Measurements from ENCODE around the gene RBM8A.

The RBM8A gene

GRCh38 chr1:145918144-145918991, 8.9 kb downstream of the RBM8A start, which contains the start of gene PEX11B:
Gene PEX11B (minus strand): TSS chr1:145918717. CDS start chr1:145918688, 29 bp downstream.
- no peak for TF ChIP-seq CTCF (IDR thresholded peaks at IDR 0.05; ENCODE audit: insufficient read depth, low read depth, low read length, missing control alignments)
- peak; percentile 92 for DNase-seq (ENCODE audit: low read depth)
- peak within 1 kb of the TSS; percentile 95 for H3K4me3 ChIP-seq (ENCODE audit: low read length)

GRCh38 chr1:145917595-145917994, 9.7 kb downstream of the RBM8A start:
- no peak for TF ChIP-seq CTCF (IDR thresholded peaks at IDR 0.05; ENCODE audit: insufficient read depth, low read depth, low read length, missing control alignments)
- no peak for DNase-seq (ENCODE audit: low read depth)

GRCh38 chr1:145916745-145917144, 10.5 kb downstream of the RBM8A start:
- H3K4me3 ChIP-seq (ENCODE audit: low read length): no peak overlapping the region
- no peak for DNase-seq (ENCODE audit: low read depth)
- TF ChIP-seq CTCF (IDR thresholded peaks at IDR 0.05; ENCODE audit: insufficient read depth, low read depth, low read length, missing control alignments): no peak

More at GRCh38 chr1:145917595-145917994, 9.7 kb downstream of the RBM8A start:
- H3K4me3 ChIP-seq (ENCODE audit: low read length): peak overlapping the region; percentile 95

- no peak overlapping the region for H3K4me3 ChIP-seq (ENCODE audit: low read length)
- DNase-seq (ENCODE audit: low read depth): no peak
- TF ChIP-seq CTCF (IDR thresholded peaks at IDR 0.05; ENCODE audit: insufficient read depth, low read depth, low read length, missing control alignments): no peak
These were observed 15.1 kb downstream of the RBM8A start for GRCh38 chr1:145912128-145912641.

GRCh38 chr1:145908653-145909052, 18.6 kb downstream of the RBM8A start:
- no peak overlapping the region for H3K4me3 ChIP-seq (ENCODE audit: low read length)
- DNase-seq (ENCODE audit: low read depth): no peak
- TF ChIP-seq CTCF (IDR thresholded peaks at IDR 0.05; ENCODE audit: insufficient read depth, low read depth, low read length, missing control alignments): no peak

- no peak for TF ChIP-seq CTCF (IDR thresholded peaks at IDR 0.05; ENCODE audit: insufficient read depth, low read depth, low read length, missing control alignments)
- H3K4me3 ChIP-seq (ENCODE audit: low read length): no peak overlapping the region
- DNase-seq (ENCODE audit: low read depth): no peak
These were observed 20.1 kb downstream of the RBM8A start for GRCh38 chr1:145906954-145907753.
